Stimulated activated CD4-positive, alpha-beta T cell treated with anti-CD3 and anti-CD28 coated beads, TNF-alpha, amount 100 ng/mL, for 4 hours (primary cell): ENCODE data around the gene ADM5.
A peak's percentile ranks its signal among the peaks of the same experiment; 100 is the strongest.

Experiments used
- DNase-seq, 3 experiments: peaks; one replicate each; pipeline ENCODE4 v3.0.0-alpha.2; 2020; ENCODE audit warnings: low read depth in 3 of 3

Gene ADM5

DNA sequence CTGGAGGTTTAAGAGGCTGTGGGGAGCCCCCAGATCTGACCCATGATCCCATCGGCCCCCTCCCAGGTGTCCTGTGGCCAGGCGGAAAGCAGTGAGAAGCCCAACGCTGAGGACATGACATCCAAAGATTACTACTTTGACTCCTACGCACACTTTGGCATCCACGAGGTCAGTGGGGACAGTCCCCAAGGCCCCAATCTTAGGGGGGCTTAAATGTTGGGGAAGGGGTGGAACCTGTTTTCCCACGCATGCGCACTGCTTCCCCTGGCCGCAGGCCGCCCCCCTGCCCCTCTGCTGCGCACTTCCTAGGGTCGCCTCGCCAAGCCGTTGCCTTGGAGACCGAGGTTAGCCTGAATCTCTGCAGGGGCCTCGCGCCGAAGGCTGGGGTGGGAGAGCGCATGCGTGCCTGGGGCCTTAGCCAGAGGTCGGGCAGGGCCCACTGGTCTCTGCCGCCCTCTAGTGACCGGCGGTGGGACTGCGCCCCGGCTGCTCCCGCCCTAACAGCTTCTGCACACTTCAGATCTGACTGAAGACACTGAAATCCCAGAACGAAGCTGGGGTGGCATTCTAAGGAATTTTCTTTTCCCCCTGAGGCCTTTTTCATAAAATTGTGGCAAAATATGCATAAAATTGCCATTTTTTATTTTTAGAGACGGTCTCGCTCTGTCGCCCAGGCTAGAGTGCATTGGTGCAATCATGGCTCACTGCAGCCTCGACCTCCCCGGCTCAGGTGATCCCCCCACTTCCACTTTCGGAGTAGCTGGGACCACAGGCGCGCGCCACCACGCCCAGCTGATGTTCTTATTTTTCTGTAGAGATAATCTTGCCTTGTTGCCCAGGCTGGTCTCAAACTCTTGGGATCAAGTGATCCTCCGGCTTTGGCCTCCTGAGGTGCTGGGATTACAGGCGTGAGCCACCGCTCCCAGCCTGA lies 8.7 kb upstream of the ADM5 start:
- DNase-seq: peak; percentile 87 to 95 (median 88)

DNA sequence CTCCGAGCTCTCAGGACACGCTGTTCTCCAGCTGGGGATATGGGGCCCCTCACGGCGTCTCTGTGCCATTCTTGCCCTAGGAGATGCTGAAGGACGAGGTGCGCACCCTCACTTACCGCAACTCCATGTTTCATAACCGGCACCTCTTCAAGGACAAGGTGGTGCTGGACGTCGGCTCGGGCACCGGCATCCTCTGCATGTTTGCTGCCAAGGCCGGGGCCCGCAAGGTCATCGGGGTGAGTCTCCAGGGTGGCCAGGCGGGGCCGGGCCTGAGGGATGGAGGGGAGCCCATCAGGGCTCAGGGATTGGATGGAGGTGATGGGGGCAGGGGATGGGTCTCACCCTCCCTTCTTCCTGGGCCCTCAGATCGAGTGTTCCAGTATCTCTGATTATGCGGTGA lies 7.6 kb upstream of the ADM5 start:
- no peak for DNase-seq

DNA sequence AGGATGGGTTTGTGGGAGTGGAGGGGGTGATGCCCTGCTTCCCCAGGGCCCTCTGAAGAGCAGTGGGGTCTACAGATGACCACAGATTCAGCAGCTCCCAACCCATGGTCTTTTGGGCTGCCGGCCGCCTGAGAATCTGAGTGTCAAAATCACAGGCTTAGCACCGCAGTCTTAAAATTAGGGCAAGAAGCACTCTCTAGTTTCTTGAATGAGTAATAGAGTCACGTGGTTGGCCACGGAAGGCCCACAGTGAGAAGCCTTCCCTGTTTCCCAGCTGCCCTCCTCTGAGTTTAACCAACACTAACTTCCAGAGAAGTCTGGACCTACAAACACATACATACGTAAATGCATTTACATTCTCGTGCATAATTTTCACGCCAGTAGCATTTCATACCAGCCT lies 7.1 kb upstream of the ADM5 start:
- DNase-seq: no peak

DNA sequence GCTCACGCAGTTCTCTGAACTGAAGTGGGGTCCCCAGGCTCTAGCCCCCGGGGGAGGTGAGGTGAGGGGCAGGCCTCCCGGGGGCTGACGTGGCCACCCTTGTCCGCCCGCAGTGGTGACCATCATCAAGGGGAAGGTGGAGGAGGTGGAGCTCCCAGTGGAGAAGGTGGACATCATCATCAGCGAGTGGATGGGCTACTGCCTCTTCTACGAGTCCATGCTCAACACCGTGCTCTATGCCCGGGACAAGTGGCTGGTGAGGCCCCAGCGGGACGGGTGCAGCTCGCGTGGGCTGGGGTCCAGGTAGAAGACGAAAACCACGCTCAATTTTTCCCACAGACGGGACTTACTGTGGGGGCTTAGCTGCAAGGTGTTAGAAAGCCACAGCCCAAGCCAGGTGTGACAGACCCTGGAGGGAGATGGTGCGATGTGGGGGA lies 5.6 kb upstream of the ADM5 start:
- no peak for DNase-seq

DNA sequence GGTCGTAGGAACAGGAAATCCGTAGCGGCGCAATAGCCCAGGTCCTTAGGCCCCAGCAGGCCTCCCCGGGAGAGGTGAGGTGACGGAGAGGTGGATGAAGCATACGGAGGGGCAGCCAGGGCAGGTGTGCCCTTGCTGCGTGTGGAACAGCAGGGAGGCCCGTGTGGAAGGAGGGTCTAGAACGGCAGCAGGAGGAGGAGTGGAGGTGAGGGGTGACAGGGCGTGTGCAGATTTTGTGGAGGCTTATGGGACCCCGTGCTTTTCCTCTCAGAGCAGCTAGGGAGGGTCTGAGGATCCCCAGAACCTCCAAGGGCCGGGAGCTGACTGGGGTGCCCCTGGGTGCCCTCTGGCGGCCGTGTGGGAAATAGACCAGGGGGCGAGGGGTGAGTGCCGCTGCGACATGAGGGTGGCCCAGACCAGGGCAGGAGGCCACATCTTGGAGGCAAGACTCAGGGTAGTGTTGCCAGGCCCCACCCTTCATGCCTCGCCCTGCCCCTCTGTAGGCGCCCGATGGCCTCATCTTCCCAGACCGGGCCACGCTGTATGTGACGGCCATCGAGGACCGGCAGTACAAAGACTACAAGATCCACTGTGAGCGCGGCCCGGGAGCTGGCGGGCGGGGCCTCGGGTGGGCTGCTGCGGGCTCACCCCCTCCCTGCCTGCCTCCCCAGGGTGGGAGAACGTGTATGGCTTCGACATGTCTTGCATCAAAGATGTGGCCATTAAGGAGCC lies 5.0 kb upstream of the ADM5 start:
- DNase-seq: no peak

DNA sequence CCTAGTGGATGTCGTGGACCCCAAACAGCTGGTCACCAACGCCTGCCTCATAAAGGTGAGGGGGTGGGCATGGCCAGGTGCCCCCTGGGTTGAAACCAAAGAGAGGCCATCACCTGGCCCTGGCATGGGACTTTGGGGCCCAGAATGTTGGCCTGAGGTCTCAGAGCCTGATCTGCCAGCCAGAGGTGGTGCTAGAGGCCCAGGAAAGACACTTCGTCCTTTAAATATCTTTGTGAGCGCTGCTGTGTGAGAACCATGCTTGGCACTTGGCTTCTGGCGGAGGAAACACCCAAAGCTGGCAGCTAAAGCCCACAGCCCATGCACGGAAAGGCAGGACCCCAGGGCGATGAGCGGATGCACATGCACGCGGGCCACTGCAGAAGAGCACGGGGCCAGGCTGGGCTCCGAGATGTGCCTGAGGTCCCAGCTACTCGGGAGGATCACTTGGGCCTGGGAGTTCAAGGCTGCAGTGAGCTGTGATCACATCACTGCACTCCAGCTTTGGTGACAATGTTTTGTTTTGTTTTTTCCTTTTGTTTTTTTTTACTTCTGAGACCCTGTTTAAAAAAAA lies 4.3 kb upstream of the ADM5 start:
- no peak for DNase-seq

DNA sequence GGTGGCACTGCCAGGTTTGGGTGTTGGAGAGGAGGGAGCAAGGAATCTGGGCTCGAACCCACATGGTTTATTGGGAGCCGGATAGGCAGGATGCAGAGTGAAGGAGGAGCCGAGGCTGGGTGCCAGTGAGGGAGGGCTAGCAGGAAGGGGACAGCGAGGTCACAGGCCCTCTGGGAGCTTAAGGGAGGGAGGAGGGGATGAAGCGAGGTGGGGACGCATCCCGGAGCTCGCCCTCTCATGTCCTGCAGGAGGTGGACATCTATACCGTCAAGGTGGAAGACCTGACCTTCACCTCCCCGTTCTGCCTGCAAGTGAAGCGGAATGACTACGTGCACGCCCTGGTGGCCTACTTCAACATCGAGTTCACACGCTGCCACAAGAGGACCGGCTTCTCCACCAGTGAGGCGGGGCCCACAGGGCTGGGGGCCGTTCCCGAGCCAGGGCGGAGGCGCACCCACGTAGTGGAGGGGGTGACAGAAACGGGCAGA lies 3.5 kb upstream of the ADM5 start:
- no peak for DNase-seq

DNA sequence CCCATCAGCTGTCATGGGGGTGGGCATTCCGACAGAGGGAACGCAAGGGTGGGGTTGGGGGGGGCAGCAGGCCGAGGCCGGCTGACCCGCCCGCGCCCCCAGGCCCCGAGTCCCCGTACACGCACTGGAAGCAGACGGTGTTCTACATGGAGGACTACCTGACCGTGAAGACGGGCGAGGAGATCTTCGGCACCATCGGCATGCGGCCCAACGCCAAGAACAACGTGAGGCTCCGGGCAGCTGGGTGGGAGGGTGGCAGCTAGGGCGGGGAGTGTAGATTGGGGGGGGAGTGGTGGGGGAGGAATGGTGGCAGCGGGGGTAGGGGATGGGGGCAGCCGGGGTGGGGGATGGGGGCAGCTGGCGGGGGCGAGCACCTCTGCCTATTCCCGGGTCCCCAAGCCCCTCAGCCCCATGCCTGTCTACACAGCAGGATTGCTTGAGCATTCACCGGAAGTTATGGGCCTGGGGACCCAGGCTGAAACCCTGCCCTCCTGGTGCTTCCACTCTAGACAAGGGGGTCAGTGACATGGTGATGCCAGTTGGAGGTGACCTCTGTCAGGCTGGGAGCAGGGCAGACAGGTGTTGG lies 2.8 kb upstream of the ADM5 start:
- no peak for DNase-seq

DNA sequence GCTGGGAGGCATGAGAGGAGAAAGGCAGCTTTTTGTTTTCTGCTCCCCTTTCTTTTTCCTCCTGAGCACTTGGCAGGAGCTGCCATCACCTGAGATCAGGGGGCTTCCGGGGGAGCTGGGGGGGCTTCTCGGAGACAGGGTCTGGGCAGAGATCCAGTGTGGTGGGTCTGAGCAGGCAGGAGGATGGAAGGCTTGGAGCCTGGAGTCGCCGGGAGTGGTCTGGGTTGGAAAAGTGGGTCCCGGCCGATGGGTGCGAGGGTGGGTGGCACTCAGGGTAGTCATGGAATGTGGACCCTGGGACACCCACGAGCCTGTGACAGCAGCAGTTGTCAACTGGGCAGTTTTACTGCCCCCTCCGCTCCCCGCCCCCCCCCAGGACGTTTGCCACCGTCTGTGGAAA lies 2.2 kb upstream of the ADM5 start:
- no peak for DNase-seq

DNA sequence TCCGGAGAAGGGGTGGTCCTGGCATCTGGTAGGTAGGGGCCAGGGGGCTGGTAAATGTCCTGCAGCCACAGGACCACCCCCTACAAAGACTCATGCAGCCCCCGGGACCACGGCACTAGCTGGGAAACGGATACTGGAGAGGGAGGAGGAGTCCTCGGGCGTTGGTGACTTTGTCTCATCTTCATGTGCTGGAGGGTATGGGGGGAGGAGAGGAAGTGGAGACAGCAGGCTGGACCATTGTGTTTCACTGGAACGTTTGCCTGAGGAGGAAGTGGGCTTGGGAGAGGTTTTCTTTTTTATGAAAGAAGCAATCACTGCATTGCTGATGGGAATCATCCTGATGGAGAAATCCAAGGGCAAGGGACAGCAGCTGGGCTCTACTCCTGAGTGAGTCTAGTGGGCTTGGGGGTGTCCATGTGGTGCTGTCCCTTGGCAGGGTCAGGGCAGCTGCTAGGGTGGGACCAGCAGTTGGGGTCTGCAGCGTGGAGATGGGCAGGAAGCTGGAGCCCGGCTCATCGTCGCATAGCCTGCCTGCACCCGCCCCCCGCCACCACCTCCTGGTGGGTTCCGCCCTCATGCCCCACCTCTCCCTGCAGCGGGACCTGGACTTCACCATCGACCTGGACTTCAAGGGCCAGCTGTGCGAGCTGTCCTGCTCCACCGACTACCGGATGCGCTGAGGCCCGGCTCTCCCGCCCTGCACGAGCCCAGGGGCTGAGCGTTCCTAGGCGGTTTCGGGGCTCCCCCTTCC lies 1.7 kb upstream of the ADM5 start:
- no peak for DNase-seq

DNA sequence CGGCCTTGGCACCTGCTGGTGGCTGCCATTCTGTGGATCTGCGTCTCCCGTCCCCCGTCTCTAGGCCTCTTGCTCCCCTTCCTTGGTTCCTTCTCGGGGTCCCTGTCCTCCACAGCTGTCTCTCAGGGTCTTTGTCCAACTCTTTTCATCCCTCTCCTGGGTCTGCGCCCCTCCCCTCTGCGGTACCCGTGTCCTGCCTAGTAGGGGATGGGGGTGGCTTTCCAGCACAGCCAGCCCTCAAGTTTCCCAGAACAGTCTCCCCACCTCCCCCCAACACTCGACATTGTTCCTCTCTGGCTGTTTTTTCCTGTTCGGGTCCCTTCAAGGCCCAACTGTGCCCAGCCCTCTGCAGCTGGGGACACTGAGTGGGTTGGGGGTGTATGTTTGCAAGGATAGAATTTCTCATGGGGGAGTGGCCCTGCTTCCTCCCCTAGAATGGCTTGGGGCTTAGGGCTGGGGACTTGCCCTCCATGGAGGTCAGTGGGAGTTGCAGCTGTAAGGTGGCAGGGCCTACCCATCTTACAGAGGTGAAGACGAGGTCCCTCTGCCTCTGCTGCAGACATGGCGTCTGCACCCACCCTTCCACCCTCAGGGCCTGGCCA lies 762 bp upstream of the ADM5 start:
- DNase-seq: no peak

DNA sequence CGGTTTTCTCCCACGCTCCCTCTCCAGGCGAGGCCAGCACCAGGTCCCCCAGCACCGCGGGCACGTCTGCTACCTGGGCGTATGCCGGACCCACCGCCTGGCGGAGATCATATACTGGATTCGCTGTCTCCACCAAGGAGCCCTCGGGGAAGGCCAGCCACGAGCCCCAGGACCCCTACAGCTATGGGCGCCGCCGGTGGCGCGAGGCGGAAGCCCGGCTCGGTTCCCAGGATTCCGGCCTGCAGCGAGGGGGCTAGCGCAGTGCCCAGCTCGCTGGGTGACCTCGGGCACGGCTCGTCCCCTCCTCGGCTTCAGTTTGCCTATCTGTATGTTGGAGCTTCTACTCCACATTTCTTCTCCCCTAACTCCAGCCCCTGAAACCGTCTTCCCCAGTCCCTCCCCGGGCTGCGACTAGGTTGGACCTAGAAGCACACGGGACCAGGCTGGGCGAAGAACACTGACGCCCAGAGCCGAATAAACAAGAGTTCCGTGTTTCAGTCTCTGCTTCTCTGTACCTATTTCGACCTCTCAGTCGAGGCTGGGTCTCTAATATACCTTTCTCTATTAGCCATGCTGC lies 773 bp downstream of the ADM5 start:
- DNase-seq: no peak

DNA sequence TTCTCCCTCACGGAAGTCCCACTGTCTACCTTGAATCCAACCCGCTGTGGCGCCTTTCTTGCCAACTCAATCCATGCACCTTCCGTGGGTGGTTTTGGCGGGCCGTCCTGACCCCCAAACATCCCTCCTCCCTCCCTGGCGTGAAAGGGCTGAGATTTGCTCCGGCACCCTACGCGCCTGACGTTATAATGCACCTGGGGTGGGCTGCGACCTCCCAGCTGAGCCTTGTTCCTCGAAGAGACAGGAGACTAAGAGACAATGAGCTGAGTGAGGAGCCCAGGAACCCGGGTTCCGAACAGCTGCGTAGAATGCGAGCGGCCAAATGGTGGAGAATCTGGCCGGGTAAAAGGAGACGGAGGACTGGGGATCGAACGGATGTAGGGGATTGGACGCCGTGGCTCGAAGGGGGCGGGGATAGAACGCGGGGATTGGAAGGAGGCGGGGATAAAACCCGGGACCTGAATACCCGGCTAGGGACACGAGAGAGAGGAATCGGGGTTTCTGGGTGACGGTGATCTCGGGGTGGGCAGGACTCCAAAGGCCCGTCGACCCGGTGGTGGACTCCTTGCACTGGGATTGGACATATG lies 1.4 kb downstream of the ADM5 start, which contains the start of gene CPT1C:
CPT1C (plus strand) TSS at position 461 of the 587 bp plus-strand sequence. CDS start 1,137 bp downstream, outside the sequence.
- no peak for DNase-seq

DNA sequence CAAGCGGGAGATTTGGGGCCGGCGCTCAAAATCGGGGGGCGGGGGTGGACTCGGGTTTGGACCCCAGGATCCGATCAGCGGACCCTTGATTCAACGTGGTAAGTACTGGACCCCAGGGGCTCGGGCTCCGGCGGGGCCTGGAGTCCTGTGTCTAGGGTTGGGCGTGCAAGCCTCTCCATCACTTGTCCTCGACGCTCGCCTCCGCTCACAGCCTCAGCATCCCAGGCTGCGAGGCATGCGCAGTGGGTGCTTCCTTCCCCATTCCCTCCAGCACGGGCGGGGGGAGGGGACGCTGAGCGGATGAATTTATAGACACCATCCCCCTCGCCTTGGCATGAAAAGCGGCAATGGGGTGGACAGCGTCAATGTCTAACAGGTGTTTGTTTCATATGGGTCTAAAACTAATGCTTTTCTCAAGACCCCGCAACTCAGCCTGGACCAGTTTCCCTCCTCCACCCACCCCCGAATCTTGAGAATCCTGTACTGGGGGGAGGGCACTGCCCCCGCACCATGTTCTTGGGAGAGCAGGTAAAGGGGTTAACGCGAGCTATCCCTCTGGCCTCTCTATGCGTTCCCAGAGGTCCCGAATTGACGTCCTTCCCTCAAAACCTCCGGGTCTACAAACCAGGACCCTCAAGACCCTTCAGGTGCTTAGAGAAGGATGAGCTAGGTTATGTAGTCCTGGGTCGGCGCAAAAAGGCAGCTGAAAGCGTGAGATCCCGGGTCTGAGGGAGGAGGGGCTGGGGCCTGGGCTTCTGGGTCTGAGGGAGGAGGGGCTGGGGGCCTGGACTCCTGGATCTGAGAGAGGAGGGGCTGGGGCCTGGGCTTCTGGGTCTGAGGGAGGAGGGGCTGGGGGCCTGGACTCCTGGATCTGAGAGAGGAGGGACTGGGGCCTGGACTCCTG lies 2.1 kb downstream of the ADM5 start:
- DNase-seq: no peak

DNA sequence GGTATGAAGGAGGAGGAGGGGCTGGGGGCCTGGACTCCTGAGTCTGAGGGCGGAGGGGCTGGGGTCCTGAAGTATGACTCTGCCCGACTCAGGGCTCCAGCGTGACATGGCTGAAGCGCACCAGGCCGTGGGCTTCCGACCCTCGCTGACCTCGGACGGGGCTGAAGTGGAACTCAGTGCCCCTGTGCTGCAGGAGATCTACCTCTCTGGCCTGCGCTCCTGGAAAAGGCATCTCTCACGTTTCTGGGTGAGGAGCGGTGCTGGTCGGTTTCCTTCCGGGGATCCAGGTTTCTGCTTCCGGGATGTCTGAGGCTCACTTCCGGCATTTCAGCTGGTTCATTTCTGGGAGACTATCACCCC lies 2.7 kb downstream of the ADM5 start:
- DNase-seq: no peak

DNA sequence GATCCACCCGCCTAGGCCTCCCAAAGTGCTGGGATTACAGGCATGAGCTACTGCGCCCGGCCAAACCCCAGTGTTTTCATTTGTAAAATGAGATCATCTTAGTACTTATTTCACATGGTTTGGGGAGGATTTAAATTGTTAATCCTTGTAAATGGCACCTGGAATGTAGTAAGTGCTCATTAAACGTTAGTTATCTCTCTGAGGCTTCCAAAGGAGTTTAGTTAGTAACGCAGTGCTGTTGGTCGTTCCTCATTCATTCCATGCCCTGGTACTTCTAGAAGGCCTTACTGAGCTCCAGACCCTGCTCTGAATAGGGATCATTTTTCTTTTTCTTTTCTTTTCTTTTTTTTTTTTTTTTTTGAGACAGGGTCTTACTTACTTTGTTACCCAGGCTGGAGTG lies 6.7 kb downstream of the ADM5 start:
- no peak for DNase-seq

DNA sequence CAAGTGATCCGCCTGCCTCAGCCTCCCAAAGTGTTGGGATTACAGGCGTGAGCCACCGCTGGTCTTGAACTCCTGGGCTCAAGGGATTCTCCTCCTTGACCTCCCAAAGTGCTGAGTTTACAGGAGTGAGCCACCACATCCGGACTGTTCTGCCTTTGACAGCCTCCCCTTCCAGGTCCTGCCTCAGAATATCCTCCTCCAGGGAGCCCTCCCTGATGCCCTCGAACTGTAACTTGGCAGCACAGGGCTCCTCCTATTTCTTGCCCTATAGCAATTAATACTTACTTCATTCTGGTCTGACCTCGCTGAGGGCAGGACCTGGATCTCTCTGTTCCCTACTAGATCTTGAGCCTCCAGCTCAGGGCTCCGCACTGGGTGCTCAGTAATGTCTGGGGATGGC lies 7.5 kb downstream of the ADM5 start:
- DNase-seq: no peak

DNA sequence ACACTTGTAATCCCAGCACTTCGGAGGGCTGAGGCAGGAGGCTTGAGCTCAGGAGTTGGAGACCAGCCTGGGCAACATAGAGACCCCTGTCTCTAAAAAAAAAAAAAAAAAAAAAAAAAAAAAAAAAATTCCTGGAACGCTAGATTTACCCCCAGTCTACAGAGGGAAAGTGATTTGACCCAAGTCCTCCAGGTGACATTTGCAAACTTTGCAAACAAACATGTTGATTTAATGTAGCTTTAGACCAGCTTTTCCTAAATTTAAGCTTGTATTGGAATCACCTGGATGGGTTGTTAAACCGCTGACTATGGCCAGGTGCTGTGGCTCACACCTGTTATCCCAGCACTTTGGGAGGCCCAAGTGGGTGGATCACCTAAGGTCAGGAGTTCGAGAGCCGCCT lies 10.0 kb downstream of the ADM5 start:
- DNase-seq: no peak

DNA sequence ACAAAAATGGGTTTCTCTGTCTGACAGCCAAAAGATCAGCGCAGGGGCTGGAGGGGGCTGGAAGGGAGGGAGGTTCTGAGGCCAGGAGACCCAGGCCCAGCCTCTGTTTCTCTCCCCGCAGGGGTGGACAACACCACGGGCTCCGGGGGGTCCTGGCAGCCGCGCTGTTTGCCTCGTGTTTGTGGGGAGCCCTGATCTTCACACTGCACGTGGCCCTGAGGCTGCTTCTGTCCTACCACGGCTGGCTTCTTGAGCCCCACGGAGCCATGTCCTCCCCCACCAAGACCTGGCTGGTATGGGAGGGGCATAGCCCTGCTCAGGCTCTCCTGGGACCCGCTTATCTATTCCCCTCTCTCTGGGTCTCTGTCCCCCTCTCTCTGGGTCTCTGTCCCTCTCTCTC lies 11.2 kb downstream of the ADM5 start:
- no peak for DNase-seq
